Measurements from ENCODE around the gene KRTAP10-2.

KRTAP10-2 gene

GRCh38 chr21:44537930-44538911, 13.1 kb downstream of the KRTAP10-2 start:
- DNase-seq, result no peak

- DNase-seq, result no peak
Observed at GRCh38 chr21:44535963-44536362, 15.3 kb downstream of the KRTAP10-2 start.

GRCh38 chr21:44534688-44535087, 16.6 kb downstream of the KRTAP10-2 start:
- DNase-seq, result no peak

- DNase-seq, result no peak
Observed at GRCh38 chr21:44533891-44534627, 17.2 kb downstream of the KRTAP10-2 start.

- DNase-seq, result no peak
Observed at GRCh38 chr21:44533121-44533890, 18.0 kb downstream of the KRTAP10-2 start.

GRCh38 chr21:44532712-44533111, 18.6 kb downstream of the KRTAP10-2 start:
- DNase-seq, result no peak

GRCh38 chr21:44531606-44532564, 19.4 kb downstream of the KRTAP10-2 start:
- DNase-seq, result no peak

GRCh38 chr21:44530903-44531605, 20.3 kb downstream of the KRTAP10-2 start:
- no peak for DNase-seq

GRCh38 chr21:44530221-44530902, 20.9 kb downstream of the KRTAP10-2 start:
- no peak for DNase-seq

- no peak for DNase-seq
Observed at GRCh38 chr21:44529503-44530125, 21.7 kb downstream of the KRTAP10-2 start.

- DNase-seq, result no peak
Observed at GRCh38 chr21:44529011-44529421, 22.3 kb downstream of the KRTAP10-2 start.

GRCh38 chr21:44528634-44528995, 22.7 kb downstream of the KRTAP10-2 start:
- DNase-seq, result no peak

- no peak for DNase-seq
Observed at GRCh38 chr21:44527983-44528633, 23.2 kb downstream of the KRTAP10-2 start.

GRCh38 chr21:44527156-44527982, 23.9 kb downstream of the KRTAP10-2 start:
- DNase-seq, result no peak

GRCh38 chr21:44526096-44526997, 25.0 kb downstream of the KRTAP10-2 start:
- DNase-seq, result no peak

GRCh38 chr21:44525391-44526095, 25.8 kb downstream of the KRTAP10-2 start:
- no peak for DNase-seq

All from NCI-H2227 treated with DMSO at 0.1 percent for 48 hours (cell line).